Testis (tissue), 3 donors: Measurements from ENCODE around the gene THAP11. TPM values are rescaled to one million over a fixed set of nuclear protein-coding genes. Genes with fewer than 3 reads are reported as not detected.

Experiments
- DNase-seq: peaks from one replicate; pipeline ENCODE4 v3.0.0-alpha.2; 2019
- H3K27ac ChIP-seq, 2 donors: fragments of 200-600 bp; sonication (generic); one replicate each; pipeline ENCODE4 v1.5.1; 2019
- H3K27me3 ChIP-seq: fragments of 200-600 bp; sonication (generic); one replicate; pipeline ENCODE4 v1.5.1; 2019
- H3K36me3 ChIP-seq: fragments of 200-600 bp; sonication (generic); one replicate; pipeline ENCODE4 v1.5.1; 2017; ENCODE audit warnings: low read depth; ENCODE audit errors: missing control alignments
- H3K4me1 ChIP-seq: fragments of 200-600 bp; sonication (generic); one replicate; pipeline ENCODE4 v1.5.1; 2019
- H3K4me3 ChIP-seq, 2 donors: fragments of 200-600 bp; sonication (generic); one replicate each; pipeline ENCODE4 v1.5.1; 2017 to 2019
- H3K9me3 ChIP-seq: fragments of 200-600 bp; sonication (generic); one replicate; pipeline ENCODE4 v1.5.1; 2017
- POLR2A ChIP-seq: fragments of 450-650 bp; IDR thresholded peaks from one replicate; pipeline ENCODE4 v1.6.1; 2017; ENCODE audit warnings: antibody characterized with exemption, mild to moderate bottlenecking, moderate library complexity
- WGBS, 2 donors: methylation state at CpG; one replicate each; pipeline ENCODE4 v1.1.5; 2018; 5-methylcytosine and 5-hydroxymethylcytosine counted together
- intact Hi-C: fragments of 100-400 bp; cut with DNase I; formaldehyde crosslinking; loops from one replicate; pipeline ENCODE4 v1.15.1; 2023; ENCODE audit warnings: low total_unique reads
- polyA plus RNA-seq: library from polyadenylated mRNA; stranded (reverse); fragments of 350-450 nt; fragmentation: Illumina TruSeq; extraction: RNeasy Lipid Tissue Mini Kit (QIAGEN cat#74804); gene quantifications from one replicate; pipeline ENCODE4 v1.2.3, GENCODE V29; 2014; ENCODE audit warnings: low read depth, low replicate concordance; ENCODE audit not compliant: insufficient read depth
- total RNA-seq, 2 donors: library from RNA; depleted of rRNA; stranded (reverse); fragments of >200 nt; gene quantifications; one replicate each; pipeline ENCODE4 v1.2.3, GENCODE V29; 2016
- TF ChIP-seq, protein P1 (sequence below), 3 experiments: fragments of 450-650 bp in 2 of 3; fragments of 200-600 bp in 1 of 3; sonication (generic) in 1 of 3; IDR thresholded peaks; one replicate each; pipeline ENCODE4 v1.5.1; 2016 to 2019; ENCODE audit warnings: antibody characterized with exemption in 3 of 3, mild to moderate bottlenecking in 2 of 3, moderate library complexity in 1 of 3

Gene THAP11
- total and polyA plus RNA-seq, 3 donors from 2014 or later: 24.0 to 59.7 (median 56.8) TPM

DNA sequence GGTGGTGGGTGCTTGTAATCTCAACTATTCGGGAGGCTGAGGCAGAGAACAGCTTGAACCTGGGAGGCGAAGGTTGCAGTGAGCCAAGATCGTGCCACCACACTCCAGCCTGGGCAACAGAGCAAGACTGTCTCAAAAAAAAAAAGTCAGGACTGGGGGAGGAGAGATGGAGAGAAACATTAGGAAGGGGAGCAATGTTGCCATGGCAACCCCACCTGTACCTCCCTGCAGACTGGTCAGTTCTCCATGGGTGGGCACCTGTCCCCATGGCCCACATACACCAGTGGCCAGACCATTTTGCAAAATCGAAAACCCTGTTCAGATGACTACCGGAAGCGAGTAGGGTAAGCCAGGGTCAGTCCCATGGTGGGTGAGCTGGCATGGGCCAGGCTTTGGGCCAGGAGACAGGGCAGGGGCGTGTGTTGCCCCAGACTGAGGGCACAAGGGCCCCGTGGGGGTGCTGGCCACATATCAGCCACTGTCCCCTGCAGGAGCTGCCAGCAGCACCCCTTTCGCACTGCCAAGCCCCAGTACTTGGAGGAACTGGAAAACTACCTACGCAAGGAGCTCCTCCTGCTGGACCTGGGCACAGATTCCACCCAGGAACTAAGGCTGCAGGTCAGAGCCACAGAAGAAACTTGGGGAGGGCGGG lies 21.4 kb upstream of the THAP11 start:
- H3K36me3 ChIP-seq: no peaks in the 10 kb centered on the region
- no peak overlapping the region for H3K27ac ChIP-seq
- no peak overlapping the region for H3K4me3 ChIP-seq
- WGBS, 2 donors: 94 to 97% methylated on average over 8 to 11 of the region's 11 CpGs
- H3K4me1 ChIP-seq: no peaks in the 10 kb centered on the region
- TF ChIP-seq, protein P1, sequence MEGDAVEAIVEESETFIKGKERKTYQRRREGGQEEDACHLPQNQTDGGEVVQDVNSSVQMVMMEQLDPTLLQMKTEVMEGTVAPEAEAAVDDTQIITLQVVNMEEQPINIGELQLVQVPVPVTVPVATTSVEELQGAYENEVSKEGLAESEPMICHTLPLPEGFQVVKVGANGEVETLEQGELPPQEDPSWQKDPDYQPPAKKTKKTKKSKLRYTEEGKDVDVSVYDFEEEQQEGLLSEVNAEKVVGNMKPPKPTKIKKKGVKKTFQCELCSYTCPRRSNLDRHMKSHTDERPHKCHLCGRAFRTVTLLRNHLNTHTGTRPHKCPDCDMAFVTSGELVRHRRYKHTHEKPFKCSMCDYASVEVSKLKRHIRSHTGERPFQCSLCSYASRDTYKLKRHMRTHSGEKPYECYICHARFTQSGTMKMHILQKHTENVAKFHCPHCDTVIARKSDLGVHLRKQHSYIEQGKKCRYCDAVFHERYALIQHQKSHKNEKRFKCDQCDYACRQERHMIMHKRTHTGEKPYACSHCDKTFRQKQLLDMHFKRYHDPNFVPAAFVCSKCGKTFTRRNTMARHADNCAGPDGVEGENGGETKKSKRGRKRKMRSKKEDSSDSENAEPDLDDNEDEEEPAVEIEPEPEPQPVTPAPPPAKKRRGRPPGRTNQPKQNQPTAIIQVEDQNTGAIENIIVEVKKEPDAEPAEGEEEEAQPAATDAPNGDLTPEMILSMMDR (IDR thresholded peaks at IDR 0.05): no peak
- no peak for TF ChIP-seq POLR2A
- no peak for DNase-seq
- H3K9me3 ChIP-seq: no peaks in the 10 kb centered on the region
- intact Hi-C loops: no loop called here
- no peaks in the 10 kb centered on the region for H3K27me3 ChIP-seq

DNA sequence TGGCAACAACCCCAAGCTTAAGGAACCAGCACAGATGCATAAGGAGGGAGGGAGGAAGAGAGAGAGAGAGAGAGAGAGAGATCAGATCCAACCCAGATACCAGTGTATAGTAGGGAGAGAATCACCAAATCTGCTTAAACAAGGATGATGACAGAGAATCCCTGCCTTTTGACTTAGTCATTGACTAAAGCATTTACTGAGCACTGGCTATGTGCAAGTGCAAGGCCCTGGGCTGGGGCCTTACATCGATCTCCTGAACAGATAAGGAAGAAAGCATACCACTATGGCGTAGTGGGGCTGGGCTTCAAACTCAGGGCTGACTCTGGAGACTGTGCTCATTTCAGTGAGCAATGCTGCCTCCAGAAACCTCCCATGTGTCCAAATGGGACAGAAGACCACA lies 19.6 kb upstream of the THAP11 start:
- no peaks in the 10 kb centered on the region for H3K27me3 ChIP-seq
- H3K4me3 ChIP-seq: no peak overlapping the region
- no peak for TF ChIP-seq POLR2A
- TF ChIP-seq, protein P1 (IDR thresholded peaks at IDR 0.05): no peak
- no peak overlapping the region for H3K27ac ChIP-seq
- H3K36me3 ChIP-seq: no peaks in the 10 kb centered on the region
- 92 to 94% methylated on average over 2 of the region's 2 CpGs for WGBS, 2 donors
- no peak for DNase-seq
- no peaks in the 10 kb centered on the region for H3K4me1 ChIP-seq
- no peaks in the 10 kb centered on the region for H3K9me3 ChIP-seq
- intact Hi-C loops: no loop called here

DNA sequence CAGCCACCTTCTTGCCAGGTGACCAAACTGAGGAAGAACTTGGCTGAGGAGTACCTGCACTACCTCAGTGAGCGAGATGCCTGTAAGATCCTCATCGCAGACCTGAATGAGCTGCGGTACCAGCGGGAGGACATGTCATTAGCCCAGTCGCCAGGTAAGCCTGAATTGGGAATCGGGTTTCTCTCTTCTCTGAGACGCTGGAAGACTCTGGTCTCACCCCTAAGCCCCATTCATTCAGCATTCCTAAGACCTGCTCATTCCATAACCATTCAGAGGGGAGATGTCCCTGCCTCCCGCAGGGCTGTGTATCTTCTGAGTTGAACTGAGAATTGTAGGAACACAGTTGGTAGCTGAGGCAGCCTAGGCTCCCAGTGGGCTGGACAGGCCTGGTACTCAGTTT lies 17.0 kb upstream of the THAP11 start:
- no peak for DNase-seq
- no peak overlapping the region for H3K4me3 ChIP-seq
- no peaks in the 10 kb centered on the region for H3K27me3 ChIP-seq
- intact Hi-C loops: no loop called here
- WGBS, 2 donors: 90 to 92% methylated on average over 2 to 8 of the region's 8 CpGs
- H3K27ac ChIP-seq: no peak overlapping the region
- no peaks in the 10 kb centered on the region for H3K36me3 ChIP-seq
- H3K9me3 ChIP-seq: no peaks in the 10 kb centered on the region
- TF ChIP-seq, protein P1 (IDR thresholded peaks at IDR 0.05): no peak
- TF ChIP-seq POLR2A: no peak
- no peaks in the 10 kb centered on the region for H3K4me1 ChIP-seq

DNA sequence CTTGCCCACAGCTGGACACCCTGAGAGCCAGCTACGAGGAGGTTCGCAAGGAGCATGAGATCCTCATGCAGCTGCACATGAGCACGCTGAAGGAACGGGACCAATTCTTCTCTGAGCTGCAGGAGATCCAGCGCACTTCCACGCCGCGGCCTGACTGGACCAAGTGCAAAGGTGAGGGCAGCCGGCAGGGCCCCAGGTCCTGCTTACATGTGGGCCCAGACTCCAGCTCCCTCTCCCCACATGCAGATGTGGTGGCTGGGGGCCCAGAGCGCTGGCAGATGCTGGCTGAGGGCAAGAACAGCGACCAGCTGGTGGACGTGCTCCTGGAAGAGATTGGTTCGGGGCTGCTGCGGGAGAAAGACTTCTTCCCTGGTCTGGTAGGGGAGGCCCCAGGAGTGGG lies 16.2 kb upstream of the THAP11 start:
- H3K36me3 ChIP-seq: no peaks in the 10 kb centered on the region
- DNase-seq: no peak

More for the DNA sequence above, 16.2 kb upstream of the THAP11 start:
- 87 to 91% methylated on average over 6 to 14 of the region's 14 CpGs for WGBS, 2 donors
- no peak for TF ChIP-seq POLR2A
- TF ChIP-seq, protein P1 (IDR thresholded peaks at IDR 0.05): no peak
- no peak overlapping the region for H3K27ac ChIP-seq
- no peak overlapping the region for H3K4me3 ChIP-seq
- H3K27me3 ChIP-seq: no peaks in the 10 kb centered on the region
- H3K4me1 ChIP-seq: no peaks in the 10 kb centered on the region
- H3K9me3 ChIP-seq: no peaks in the 10 kb centered on the region
- intact Hi-C loops: no loop called here
